HG03469 (cell line): ENCODE data around the gene PALLD.

ENCODE experiments used
- ATAC-seq: cut with Tn5 transposase; IDR thresholded peaks from one replicate; pipeline ENCODE4 v1.9.1; 2021; ENCODE audit warnings: mild to moderate bottlenecking, moderate library complexity, moderate number of reproducible peaks; ENCODE audit not compliant: unreplicated experiment

PALLD gene

GRCh38 chr4:168841000-168841671 is 344.3 kb downstream of the PALLD start:
- no peak for ATAC-seq

GRCh38 chr4:168841672-168842019 is 344.8 kb downstream of the PALLD start:
- no peak for ATAC-seq

GRCh38 chr4:168842186-168842585 is 345.3 kb downstream of the PALLD start:
- no peak for ATAC-seq

- no peak for ATAC-seq
Observed at GRCh38 chr4:168843635-168844034, 346.8 kb downstream of the PALLD start.

- ATAC-seq, result no peak
Observed at GRCh38 chr4:168844353-168845049, 347.6 kb downstream of the PALLD start.

- ATAC-seq, result no peak
Observed at GRCh38 chr4:168845897-168846296, 349.0 kb downstream of the PALLD start.

- ATAC-seq, result no peak
Observed at GRCh38 chr4:168846414-168846813, 349.6 kb downstream of the PALLD start.

- ATAC-seq, result no peak
Observed at GRCh38 chr4:168847771-168848502, 351.1 kb downstream of the PALLD start.

GRCh38 chr4:168849030-168849675 is 352.3 kb downstream of the PALLD start:
- no peak for ATAC-seq

- no peak for ATAC-seq
Observed at GRCh38 chr4:168849997-168850396, 353.1 kb downstream of the PALLD start.

GRCh38 chr4:168852387-168852786 is 355.5 kb downstream of the PALLD start:
- ATAC-seq, result no peak

- ATAC-seq, result peak; percentile 56
Observed at GRCh38 chr4:168852933-168853713, 356.3 kb downstream of the PALLD start.

GRCh38 chr4:168853770-168854169 is 356.9 kb downstream of the PALLD start:
- ATAC-seq, result peak; percentile 68

GRCh38 chr4:168854350-168854921 is 357.6 kb downstream of the PALLD start:
- no peak for ATAC-seq

GRCh38 chr4:168856312-168856711 is 359.5 kb downstream of the PALLD start:
- ATAC-seq, result no peak

GRCh38 chr4:168857009-168857408 is 360.2 kb downstream of the PALLD start:
- no peak for ATAC-seq

- no peak for ATAC-seq
Observed at GRCh38 chr4:168857546-168858314, 360.9 kb downstream of the PALLD start.

- no peak for ATAC-seq
Observed at GRCh38 chr4:168859100-168859499, 362.2 kb downstream of the PALLD start.

- peak; percentile 97 for ATAC-seq
Observed at GRCh38 chr4:168859888-168860694, 363.2 kb downstream of the PALLD start.
